Ovary (tissue), 9 donors: ENCODE data around the gene POC1A. TPM values are rescaled to one million over a fixed set of nuclear protein-coding genes. Genes with fewer than 3 reads are reported as not detected.

Source experiments
- DNase-seq, 5 donors: peaks; one replicate each; pipeline ENCODE4 v3.0.0-alpha.2; 2019 to 2020
- H3K27ac ChIP-seq, 2 donors: fragments of 200-600 bp; one replicate each; pipeline versions ENCODE4 v1.5.1 to v1.8.0; 2019 to 2022
- H3K27me3 ChIP-seq: fragments of 200-600 bp; one replicate; pipeline ENCODE4 v1.8.0; 2022
- H3K36me3 ChIP-seq: fragments of 200-600 bp; sonication (generic); one replicate; pipeline ENCODE4 v1.5.1; 2019
- H3K4me1 ChIP-seq: one replicate; pipeline ENCODE4 v1.8.1; 2013; ENCODE audit warnings: mild to moderate bottlenecking, moderate library complexity; ENCODE audit not compliant: insufficient read depth
- H3K4me3 ChIP-seq: fragments of 200-600 bp; sonication (generic); one replicate; pipeline ENCODE4 v1.5.1; 2017
- H3K9me3 ChIP-seq, 2 donors: fragments of 200-600 bp in 1 of 2; sonication (generic) in 1 of 2; one replicate each; pipeline versions ENCODE4 v1.5.1 to v1.8.1; 2013 to 2019; ENCODE audit warnings: mild to moderate bottlenecking in 1 of 2, moderate library complexity in 1 of 2
- EP300 ChIP-seq: sonication (generic); formaldehyde crosslinking; IDR thresholded peaks from one replicate; pipeline ENCODE4 v1.6.1; 2017; ENCODE audit warnings: antibody characterized with exemption
- POLR2A ChIP-seq: fragments of 450-650 bp; IDR thresholded peaks from one replicate; pipeline ENCODE4 v1.6.1; 2017; ENCODE audit warnings: antibody characterized with exemption, mild to moderate bottlenecking, moderate library complexity
- WGBS, 3 donors: extraction: QIAGEN DNeasy Blood & Tissue Kit in 1 of 3; methylation state at CpG; one replicate each; pipeline versions ENCODE4 v1.1.5 to v1.1.7; 2013 to 2017; 5-methylcytosine and 5-hydroxymethylcytosine counted together
- intact Hi-C, 4 donors: fragments of 100-400 bp; cut with DNase I; formaldehyde crosslinking; loops; one replicate each; pipeline versions ENCODE4 v1.11.0 to v1.15.1; 2022 to 2023
- polyA plus RNA-seq, 2 donors: library from polyadenylated mRNA; stranded (reverse); fragments of 200-250 nt in 1 of 2; fragments of 350-450 nt in 1 of 2; fragmentation: Illumina TruSeq in 1 of 2; extraction: RNeasy Lipid Tissue Mini Kit (QIAGEN cat#74804) in 1 of 2; gene quantifications; one replicate each; pipeline ENCODE4 v1.2.3, GENCODE V29; 2013 to 2014
- total RNA-seq, 7 donors: library from RNA; depleted of rRNA in 2 of 7; stranded (reverse); fragments of >200 nt in 2 of 7; fragmentation: NEBNext Ultra II Directional in 3 of 7; extraction: Animal tissue kit (Norgen Biotek cat#: 25700) in 3 of 7; gene quantifications; one replicate each; pipeline versions ENCODE4 v1.1.0 to v1.2.4, GENCODE V29; 2016 to 2023
- TF ChIP-seq, protein P1 (sequence below), 3 donors: fragments of 450-650 bp in 2 of 3; fragments of 200-600 bp in 1 of 3; IDR thresholded peaks; one replicate each; pipeline versions ENCODE4 v1.5.1 to v1.8.0; 2016 to 2022; ENCODE audit warnings: antibody characterized with exemption in 3 of 3, mild to moderate bottlenecking in 1 of 3
- donor health status: DM: no; HTN: no; CAD: no; lungs with moderate emphysema.
- donor health status: DM: no; HTN: no; CAD: no.
- donor health status: Bipolar disorder and iron deficiency.
- donor health status: DM: yes; HTN: yes; CAD: no.
- donor health status: DM: no; HTN: no; CAD: no.
- donor health status: DM: yes; HTN: yes; CAD: no.

POC1A gene
- total and polyA plus RNA-seq, 9 donors = 0.53 to 1.8 (median 1.3) TPM

DNA sequence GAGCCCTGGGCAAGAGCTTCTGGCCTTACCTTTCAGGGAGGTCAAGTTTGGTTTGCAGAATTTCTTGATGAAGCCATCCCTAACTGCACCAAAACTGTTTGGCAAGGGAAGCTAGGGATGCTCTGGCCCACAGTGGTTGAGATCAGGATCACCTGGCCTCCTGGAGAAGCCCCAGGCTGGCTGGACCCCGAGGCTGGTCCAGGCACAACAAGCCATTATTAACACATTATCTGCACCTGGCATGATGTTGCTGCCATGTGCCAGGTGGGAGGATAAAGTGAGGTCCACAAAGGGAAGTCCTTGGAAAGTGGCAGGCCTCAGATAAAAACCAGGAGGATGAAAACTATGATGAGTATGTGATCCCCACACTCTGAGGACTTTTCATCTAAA lies 62.0 kb downstream of the POC1A start:
- no peaks in the 10 kb centered on the region for H3K36me3 ChIP-seq
- no peaks in the 10 kb centered on the region for H3K9me3 ChIP-seq
- no peak overlapping the region for H3K27ac ChIP-seq
- TF ChIP-seq POLR2A = no peak
- TF ChIP-seq, protein P1, sequence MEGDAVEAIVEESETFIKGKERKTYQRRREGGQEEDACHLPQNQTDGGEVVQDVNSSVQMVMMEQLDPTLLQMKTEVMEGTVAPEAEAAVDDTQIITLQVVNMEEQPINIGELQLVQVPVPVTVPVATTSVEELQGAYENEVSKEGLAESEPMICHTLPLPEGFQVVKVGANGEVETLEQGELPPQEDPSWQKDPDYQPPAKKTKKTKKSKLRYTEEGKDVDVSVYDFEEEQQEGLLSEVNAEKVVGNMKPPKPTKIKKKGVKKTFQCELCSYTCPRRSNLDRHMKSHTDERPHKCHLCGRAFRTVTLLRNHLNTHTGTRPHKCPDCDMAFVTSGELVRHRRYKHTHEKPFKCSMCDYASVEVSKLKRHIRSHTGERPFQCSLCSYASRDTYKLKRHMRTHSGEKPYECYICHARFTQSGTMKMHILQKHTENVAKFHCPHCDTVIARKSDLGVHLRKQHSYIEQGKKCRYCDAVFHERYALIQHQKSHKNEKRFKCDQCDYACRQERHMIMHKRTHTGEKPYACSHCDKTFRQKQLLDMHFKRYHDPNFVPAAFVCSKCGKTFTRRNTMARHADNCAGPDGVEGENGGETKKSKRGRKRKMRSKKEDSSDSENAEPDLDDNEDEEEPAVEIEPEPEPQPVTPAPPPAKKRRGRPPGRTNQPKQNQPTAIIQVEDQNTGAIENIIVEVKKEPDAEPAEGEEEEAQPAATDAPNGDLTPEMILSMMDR (IDR thresholded peaks at IDR 0.05) = no peak
- intact Hi-C loops = no loop called here
- H3K27me3 ChIP-seq = no peaks in the 10 kb centered on the region
- no peak overlapping the region for H3K4me3 ChIP-seq
- no peak for DNase-seq
- no peaks in the 10 kb centered on the region for H3K4me1 ChIP-seq
- WGBS, 3 donors = 22 to 42% (median 25%) methylated on average over 1 of the region's 1 CpG

DNA sequence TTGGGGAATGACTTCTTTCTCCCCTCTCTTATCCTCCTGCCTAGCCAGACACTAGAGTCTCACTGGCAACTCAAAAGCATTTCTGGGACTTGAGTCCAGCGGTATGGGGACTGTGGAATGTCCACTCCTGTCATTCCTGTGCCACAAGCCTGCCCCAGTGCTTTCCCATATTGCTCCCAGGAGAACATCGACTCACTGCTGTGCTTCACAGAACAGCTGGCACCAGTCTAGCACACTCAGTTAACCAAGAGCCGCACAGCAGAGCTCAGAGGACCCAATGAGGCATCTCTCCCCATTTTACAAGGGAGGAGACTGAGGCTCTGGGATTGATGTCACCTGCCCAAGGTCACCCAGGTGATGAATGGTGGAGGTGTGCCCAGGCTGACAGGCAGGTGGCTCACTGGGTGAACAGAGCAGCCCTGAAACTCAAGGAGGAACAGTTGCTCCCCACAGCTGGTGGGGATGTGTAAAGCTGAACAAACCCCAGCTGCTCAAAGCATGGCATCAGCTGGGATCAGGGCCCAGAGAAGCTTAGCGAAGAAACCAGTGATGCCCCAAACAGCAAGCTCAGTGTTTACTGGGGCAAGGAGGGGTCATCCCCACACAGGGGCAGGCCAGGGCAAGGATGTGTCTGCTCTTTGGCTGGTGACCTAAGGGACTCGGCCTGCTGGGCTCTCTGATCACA lies 62.5 kb downstream of the POC1A start:
- Histone ChIP-seq H3K27me3 (no peaks in the 10 kb centered on the region), H3K9me3 (no peaks in the 10 kb centered on the region), H3K27ac (no peak overlapping the region), H3K4me1 (no peaks in the 10 kb centered on the region), H3K4me3 (no peak overlapping the region), H3K36me3 (no peaks in the 10 kb centered on the region)
- DNase-seq = peak in 1 of 5 donors; percentile 10
- TF ChIP-seq POLR2A (no peak), EP300 (no peak)
- TF ChIP-seq, protein P1 (IDR thresholded peaks at IDR 0.05) = no peak
- WGBS, 3 donors = 79 to 89% (median 84%) methylated on average over 5 of the region's 5 CpGs
- intact Hi-C loops = no loop called here

DNA sequence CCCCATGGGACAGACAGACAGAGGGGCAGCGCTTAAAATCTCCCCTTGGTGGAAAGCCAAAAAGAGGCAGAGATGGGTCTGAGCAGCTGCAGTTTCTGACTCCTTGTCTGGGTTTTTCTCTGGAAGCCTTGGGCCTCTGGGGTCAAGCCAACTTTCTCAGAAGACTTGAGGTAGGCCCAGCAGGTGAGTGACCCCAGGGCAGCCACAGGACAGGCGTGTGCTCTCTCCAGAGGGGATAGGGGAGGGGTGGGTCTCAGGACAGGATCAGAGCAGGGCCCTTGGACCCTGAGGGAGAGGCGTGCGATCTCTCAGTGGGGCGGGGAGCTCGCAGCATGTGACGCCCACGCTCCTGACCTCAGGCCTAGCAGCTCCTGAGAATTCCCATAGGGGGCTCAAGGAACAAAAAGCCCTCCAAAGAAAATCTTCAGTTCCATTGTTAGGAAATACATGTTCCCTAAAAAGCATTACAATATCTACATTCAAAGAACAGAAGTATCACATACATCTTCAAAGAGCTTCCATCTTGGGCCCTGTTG lies 63.2 kb downstream of the POC1A start:
- WGBS, 3 donors = 67 to 88% (median 85%) methylated on average over 7 to 8 of the region's 8 CpGs
- Histone ChIP-seq H3K9me3 (no peaks in the 10 kb centered on the region), H3K4me3 (no peak overlapping the region), H3K27me3 (no peaks in the 10 kb centered on the region), H3K27ac (no peak overlapping the region), H3K36me3 (no peaks in the 10 kb centered on the region), H3K4me1 (no peaks in the 10 kb centered on the region)
- DNase-seq = no peak
- intact Hi-C loops = no loop called here
- TF ChIP-seq, protein P1 (IDR thresholded peaks at IDR 0.05) = no peak
- TF ChIP-seq EP300 (no peak), POLR2A (no peak)

DNA sequence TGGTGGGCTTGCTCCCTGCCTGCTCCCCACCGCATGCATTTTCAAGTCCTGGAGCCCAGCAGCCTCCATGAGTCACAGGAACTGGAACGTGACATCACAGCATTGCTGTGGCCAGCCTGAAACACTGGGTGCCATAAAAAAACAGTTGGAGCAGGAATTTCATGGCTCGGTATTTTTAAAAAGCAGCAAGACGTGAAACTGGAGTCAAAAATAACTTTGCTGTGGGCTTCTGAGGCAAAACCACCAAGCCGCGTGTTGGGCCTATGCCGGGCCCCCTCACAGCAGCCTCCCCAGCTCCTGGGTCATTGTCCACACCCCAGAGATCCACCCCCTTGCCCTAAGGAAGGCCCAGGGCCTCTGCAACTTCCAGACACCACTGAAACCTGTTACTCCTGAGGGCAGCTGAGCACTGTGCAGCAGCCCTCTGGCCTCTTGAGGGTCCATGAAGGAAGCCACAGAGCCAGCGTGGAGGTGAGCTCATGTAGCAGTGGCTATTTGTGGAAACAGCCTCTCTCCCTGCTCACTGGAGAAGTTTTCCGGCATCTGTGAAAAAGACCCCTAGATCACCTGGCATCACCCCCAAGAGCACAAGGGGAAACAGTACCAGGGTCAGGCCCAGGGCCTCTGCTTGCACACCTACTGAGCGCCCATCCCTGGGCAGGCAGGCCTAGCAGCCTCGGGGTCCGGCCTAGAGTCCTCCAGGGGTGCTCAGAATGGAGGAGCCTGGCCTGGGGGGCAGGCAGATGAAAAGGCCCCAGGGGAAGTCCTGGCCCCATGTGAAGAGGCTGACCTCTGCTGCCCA lies 63.9 kb downstream of the POC1A start:
- Histone ChIP-seq H3K36me3 (no peaks in the 10 kb centered on the region), H3K9me3 (no peaks in the 10 kb centered on the region), H3K27me3 (no peaks in the 10 kb centered on the region), H3K4me1 (no peaks in the 10 kb centered on the region), H3K27ac (peak overlapping the region in 1 of 2 donors; percentile 49), H3K4me3 (no peak overlapping the region)
- TF ChIP-seq EP300 = no peak
- TF ChIP-seq, protein P1 (IDR thresholded peaks at IDR 0.05) = no peak
- TF ChIP-seq POLR2A = no peak
- DNase-seq = peak in 2 of 5 donors; percentile 17 to 45
- 59 to 72% (median 70%) methylated on average over 12 of the region's 12 CpGs for WGBS, 3 donors
- intact Hi-C loops = no loop called here
